GM18499 (cell line): ENCODE results near the gene RPS19BP1.

Experiments used
- ATAC-seq: cut with Tn5 transposase; IDR thresholded peaks from one replicate; pipeline ENCODE4 v1.9.1; 2021; ENCODE audit warnings: moderate number of reproducible peaks; ENCODE audit not compliant: insufficient read depth, unreplicated experiment

Gene RPS19BP1

DNA sequence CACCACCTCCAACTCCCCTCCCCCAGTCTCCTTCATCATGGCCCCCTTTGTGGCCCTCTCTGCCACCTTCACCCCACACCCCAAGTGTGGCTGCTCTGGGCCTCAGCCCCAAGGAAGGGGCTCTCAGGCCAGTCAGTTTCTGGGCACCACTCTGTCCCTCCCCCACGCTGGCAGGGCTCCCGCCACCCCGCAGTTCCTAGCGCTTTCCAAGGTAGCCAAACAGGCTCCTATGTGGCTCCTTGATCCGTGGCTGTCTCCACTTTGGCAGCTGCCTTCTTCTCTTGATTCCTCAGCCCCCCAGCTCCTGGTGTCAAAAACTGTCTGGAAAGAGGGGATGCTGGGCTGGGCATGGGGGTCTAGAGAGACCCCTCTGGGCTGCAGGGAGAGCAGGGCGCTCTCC, 27.6 kb upstream of the RPS19BP1 start:
- no peak for ATAC-seq

DNA sequence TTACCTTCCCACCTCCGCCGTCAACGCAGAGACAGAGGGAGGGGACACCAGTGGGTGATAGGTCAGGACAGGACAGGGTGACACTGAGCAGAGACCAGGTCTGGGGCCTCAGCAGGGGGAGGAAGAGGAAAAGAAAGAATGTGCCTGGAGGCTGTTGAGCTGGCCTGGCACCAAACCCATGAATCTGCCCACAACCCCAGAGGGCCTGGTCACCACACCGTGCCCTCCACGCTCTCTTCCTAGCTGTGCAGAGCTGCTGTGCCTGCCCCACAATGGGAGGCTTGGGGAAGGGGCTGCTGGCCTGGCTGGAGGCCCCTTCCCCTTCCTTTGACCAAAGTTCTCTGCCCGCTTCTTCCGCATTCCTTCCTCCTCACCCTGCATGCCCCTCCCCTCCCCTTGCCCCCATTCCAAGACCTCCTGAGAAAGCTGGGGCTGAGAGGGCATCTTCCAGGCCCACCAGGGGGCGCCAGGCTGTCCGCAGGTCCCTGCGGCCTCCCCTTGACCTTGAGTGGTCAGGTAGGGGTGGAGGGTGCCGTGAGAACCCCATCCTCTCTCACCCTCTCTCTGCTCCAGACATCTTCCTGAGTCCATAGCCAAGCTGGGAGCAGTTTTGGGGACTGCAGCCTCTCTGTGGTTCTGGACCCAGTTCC, 27.0 kb upstream of the RPS19BP1 start:
- ATAC-seq, result no peak

DNA sequence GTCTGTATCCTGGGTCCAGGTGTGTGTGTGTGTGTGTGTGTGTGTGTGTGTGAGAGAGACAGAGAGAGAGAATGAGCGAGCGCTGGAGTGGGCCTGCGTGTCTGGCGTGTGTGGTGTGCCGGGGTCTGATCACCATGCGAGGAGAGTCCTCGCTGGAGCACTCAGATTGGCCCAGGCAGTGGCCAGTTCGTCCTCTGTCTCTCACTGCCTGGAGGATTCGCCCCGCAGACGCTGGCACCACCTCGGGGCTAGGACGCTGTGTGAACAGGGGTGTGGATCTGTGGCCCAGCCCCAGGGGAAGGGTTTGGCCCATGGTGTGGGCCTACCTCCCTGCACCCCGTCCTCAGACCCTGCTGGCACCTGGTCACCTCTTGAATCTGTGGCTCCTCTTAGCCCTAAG, 26.4 kb upstream of the RPS19BP1 start:
- ATAC-seq, result no peak

DNA sequence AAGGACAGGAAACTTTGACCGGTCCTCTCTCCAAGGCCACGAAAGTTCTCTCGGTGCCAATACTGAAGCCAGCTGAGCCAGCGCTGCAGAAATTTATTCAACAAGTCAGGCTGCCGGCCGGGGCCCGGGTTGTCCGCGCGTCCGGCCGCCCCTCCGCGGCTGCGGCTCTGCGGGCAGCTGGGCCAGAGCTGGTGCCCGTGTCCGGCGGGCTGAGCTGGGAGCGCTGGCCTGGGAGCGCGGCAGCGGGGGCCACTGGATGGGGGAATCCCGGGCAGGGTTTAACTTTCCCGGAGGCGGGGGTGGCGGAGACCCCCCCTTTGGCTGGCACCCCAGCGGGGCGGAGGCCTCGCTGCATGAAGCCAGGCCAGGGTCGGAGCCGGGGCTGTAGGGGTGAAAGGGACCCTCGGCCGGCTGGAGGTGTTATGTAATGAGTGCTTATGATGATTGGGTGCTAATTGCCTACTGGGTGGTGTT, 25.7 kb upstream of the RPS19BP1 start:
- no peak for ATAC-seq

DNA sequence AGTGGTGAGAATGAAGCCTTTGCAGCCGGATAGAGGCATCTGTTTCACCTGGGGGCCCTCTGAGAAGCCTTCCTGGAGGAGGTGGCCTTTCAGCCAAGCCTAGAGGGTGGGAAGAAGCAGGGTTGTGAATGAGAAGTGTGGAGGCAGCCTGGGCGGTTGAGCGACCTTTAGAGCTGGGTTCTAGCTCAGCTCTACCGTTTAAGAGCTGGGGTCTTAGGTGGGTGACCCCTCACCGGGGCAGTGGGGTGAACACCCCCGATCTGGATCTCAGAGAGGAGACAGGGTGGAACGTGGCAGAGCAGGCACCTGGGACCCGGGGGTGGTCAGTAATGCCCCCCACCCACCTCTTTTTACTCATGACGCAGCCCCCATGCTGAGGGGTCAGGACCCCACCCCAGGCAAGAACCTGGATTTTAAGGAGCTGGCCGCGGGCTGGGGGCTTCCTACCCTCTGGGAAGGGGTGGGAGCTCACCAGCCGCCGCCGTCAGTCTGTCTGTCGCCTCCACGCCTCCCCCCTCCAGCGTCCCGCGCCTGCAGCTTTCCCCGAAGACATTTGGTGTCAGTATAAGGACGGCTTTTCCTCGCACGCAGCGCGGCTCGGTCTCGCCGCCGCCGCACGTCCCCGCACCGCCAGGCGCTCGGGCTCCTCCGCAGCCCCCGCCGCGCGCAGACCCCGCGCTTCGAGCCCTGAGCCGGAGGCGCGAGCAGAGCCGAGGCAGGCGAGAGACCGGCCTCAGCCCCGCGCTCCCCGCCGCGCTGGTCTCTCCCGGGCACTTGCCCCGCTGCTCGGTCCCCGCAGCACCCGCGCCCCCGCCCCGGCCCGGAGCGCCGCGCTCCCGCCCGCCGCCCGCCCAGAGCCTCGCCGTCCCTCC, 24.7 kb upstream of the RPS19BP1 start:
- no peak for ATAC-seq

DNA sequence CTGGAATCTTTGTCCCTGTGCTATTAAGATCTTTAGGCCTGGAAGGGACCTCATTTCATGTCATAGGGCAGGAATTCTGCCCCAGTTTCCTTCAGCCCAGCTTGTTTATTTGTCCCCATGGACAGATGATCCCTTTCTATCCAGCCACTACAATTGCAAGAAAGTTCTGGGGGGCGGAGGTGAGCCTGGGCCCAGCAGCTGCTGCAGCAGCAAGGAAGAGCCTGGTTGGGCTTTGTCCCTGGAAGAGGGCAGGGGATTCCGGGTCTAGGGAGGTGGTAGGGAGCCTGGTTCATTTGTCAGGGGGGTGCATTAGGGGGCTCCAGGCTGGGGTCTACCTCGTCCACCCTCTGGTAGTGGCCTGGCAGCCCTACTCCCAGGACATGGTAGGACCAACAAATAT, 21.6 kb upstream of the RPS19BP1 start:
- ATAC-seq, result no peak

DNA sequence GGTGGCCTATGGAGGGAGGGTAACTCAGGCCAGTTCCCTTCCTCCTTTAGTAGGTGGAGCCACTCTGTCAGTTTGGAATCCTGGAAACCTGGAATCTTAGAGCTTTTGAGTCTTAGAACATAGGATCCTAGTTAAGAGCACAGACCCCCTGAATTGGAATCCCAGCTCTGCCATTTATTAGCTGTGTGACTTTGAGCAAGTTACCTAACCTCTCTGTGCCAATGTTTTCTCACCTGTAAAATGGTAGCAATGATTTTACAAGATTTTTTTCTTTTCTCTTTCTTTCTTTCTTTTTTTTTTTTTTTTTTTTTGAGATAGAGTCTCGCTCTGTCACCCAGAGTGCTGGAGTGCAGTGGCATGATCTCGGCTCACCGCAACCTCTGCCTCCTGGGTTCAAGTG, 20.9 kb upstream of the RPS19BP1 start:
- no peak for ATAC-seq

DNA sequence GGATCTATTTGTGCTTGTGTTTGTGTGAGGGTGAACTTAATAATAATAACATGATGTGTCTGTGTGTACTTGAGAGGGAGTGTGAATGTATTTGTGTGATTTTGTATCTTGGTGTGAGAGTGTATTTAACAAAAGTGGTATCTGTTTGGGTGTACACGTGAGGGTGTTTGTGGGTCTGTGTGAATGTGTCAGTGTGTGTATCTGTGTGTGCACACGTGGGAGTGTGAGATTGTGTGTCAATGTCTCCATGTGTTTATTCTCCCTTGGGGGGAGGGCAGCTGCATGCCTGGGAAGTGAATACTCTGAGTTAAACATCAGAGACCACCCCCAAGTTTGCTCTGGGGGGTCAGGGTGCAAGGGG, 15.0 kb upstream of the RPS19BP1 start:
- no peak for ATAC-seq

DNA sequence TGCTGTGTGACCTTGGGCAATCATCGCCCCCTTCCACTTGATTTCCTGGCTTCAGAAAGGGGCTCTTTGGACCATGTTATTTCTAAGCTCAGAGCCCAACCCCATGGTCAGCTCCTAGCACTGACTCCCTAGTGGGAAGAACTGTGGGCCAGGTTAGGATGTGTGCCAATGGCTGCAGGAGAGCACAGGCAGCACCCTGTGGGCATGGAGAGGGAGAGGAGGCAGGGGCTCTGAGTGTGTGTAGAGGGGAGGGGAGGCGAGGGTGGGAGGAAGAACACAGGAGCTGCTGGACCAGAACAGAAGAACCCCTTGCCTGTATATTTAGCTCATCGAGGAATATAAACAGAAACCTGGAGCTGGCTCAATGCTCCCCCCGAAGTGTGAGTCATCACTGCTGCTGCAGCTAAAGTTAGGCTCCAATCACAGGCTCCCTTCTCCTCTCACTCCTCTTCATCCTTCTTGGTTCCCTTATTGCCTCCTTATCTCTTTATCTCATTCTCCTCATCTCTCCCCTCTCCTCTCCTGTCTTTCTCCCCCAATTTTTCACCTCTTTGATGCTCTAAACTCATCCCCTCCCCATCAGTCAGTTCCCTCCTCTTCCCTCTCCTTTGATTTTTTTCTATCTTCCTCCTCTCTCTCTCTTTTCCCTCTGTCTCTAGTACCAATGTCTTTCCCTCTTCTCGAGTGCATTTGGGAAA, 14.5 kb upstream of the RPS19BP1 start:
- ATAC-seq, result no peak

DNA sequence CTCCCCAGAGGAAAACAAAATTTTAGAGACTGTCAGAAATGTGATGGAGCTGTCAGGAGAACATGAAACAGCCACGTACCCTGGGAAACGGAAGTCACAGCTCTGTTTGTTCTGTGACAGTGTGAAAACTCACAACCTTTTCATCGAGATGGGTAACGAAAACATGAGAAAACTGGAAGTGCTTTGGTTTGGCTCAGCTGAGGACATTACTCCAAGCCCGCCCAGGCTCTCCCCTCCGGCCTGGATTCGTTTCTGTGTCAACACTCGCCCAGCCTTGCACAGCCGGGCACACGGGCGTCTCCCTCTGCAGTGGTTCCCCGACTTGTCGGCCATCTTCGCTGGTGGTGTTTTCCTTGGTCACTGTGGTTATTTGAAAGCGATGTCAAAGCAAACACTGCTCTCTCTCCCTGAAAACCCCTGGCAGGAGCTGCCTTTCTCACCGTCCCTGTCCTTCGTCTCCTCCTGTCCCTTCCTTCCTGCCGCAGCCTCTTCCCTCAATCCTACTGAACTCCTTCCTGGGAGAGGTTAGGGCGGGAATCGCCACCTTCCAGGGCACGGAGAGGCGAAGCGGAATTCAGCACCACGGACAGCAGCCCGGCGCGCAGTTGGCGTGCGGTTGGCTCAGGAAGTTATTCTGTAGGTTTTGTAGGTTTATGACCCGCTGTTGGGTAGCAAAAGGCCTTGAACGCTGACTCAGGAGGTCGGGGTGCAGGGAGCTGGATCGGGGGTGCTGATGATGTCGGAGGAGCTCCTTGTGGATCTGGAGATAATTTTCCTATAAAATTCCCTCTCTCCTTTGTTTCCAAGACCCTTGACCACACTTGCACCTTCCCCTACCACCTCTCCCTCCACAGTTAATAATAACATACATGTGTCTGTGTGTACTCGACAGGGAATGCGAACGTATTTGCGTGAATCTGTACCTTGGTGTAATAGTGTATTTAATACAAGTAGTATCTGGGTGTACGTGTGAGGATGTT, 13.1 kb upstream of the RPS19BP1 start:
- ATAC-seq, result no peak

DNA sequence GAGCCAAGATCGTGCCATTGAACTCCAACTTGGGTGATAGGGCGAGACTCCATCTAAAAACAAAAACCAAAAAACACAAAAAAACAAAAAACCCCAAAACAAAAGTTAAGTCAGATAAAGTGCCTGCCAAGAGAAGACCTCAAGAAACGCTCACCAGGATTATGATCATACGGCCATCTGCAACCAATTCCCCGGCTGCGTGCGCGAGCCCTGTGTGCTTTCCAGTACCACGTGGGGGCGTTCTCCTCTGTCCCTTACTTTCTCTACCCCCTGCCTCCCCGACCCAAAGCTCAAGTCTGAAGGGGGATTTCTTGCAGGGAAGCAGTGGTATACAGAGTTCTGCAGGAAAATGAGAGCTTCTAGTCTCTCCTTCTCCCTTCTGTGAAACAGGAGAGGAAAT, 10.5 kb upstream of the RPS19BP1 start:
- no peak for ATAC-seq

DNA sequence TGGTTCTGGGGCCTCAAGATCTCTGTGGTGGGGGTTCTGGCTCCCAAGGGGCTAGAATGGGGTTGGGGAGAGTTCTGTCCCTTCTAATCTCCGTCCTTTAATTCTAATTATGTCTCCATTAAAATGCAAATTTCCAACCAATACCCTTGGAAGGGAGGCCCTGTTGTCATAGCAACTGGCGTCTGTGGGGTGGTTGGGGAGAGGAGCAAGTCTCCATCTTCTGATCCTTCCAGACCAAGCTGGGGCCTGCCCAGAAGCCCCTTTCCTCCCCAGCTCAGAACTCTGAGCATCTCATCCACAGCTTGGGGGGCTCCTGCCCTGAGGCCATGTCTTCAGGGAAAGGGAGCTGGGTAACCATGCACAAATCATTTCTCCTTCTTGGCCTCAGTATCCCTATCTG, 5.4 kb upstream of the RPS19BP1 start:
- ATAC-seq, result no peak

DNA sequence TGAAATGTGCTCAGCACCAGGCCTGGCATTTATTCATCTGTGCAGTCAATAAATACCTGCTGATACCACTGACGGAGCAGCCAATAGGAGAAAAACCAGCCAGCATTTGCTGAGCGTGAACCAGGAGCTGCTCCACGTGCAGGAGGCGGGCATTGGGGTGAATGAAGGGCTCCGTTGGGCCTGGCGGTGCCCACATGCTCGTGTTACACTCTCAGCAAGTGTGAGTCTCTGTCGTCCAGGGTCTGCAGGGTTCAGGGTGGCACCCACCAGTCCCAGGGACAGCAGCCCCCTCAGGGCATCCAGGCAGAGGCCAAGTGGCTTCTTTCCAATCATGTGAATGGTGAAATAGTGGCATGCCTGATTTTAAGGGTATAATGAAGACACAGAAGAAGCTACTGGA, 4.2 kb upstream of the RPS19BP1 start:
- no peak for ATAC-seq

DNA sequence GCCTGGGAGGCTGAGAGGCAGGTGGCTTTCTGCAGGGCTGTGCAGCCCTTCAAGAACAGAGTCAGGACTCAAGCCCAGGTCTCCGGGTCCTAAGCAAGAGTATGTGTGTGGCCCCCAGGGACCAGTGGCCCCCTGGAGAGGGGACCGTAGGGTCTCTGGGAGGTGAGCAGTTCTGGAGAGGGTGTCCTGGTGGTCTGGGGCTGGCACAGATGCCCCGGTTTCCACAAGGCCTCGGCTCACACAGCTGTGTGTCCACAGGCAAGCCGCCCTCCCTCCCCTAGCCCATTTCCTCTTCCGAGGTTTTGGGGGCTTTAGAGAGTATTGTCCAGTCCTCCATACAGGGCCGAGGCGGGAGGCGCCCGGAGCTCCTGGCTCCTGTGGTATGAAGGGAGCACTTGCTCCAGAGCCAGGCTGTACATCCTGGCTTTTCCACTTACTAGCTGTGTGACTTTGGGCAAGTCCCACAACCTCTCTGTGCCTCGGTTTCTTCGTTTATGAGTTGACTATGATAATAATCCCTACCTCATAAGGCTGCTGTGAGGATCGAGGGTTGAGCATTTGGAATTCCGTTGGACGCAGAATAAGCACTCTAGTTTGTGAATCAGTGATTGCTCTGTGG, 3.4 kb upstream of the RPS19BP1 start:
- ATAC-seq, result no peak

DNA sequence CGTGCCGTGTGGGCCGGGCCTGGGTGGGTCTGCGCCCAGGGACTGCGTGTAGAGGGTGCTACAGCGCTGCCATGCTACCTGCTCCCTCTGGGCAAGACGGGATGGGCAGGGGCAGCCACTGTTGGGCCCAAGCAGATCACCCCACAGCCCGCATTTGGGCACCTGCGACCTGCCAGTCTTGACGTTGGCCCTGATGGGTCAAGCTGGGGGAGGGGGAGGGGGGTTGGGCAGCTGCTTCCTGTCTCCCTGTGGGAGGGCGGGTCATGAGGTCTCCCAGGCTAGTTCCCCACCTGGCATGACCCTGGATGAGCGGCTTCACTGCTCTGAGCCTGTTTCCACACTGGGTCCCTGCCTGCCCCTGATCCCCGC, 2.8 kb upstream of the RPS19BP1 start:
- ATAC-seq, result no peak

DNA sequence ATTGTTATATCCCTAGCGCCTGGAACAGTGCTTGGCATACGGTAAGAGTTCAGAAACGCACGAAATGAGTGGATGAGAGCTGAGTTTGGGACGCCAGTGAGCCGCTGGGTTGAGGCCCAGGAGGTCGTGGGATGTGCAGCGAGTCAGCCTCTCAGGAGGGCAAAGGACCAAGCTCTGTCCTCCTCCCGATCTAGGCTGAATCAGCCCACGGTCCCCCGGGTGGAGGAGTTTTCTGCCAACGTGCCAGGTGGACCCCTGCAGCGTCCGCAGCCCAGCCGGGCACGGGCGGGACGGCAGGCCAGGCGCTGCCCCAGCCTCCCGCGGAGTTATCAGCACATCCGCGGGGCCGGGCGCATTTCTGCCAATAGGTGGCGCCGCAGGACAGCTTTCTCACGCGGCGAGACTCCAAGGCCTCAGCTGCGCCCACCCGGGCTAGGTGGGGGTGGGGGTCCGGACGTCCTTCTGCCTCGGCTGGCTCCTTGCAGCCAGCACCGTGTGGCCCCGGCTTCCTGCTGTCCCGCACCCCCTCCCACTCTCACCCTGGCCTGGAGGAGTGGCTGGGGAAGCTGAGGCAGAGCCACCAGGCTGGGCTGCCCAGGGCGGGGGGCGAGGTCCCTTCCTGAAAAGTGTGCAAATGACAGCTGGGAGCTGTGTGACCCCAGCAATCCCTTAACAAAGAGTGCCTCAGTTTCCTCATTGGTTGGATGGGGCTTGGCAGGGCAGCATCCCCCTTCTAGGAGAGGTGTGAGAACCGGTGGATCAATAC, 2.2 kb upstream of the RPS19BP1 start:
- ATAC-seq, result no peak

DNA sequence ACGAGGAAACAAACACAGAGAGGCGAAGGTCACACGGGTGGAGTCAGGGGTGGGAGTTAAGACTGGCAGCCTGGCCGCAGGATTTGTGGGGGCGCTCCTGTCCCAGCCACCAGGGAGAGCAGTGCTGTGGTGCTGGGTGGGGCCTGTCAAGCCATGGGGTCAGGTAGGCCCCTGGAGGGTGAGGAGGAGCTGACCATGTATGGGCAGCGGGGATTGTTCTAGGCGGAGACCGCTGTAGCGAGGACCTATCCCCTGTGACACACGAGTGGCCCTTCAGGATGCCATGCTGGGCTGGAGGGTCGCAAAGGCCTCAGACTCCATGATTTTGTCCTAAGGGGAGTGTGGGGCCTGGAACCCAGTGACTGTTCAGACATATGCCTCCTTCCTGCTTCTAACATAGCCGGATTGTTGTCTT, 1.6 kb upstream of the RPS19BP1 start:
- no peak for ATAC-seq

DNA sequence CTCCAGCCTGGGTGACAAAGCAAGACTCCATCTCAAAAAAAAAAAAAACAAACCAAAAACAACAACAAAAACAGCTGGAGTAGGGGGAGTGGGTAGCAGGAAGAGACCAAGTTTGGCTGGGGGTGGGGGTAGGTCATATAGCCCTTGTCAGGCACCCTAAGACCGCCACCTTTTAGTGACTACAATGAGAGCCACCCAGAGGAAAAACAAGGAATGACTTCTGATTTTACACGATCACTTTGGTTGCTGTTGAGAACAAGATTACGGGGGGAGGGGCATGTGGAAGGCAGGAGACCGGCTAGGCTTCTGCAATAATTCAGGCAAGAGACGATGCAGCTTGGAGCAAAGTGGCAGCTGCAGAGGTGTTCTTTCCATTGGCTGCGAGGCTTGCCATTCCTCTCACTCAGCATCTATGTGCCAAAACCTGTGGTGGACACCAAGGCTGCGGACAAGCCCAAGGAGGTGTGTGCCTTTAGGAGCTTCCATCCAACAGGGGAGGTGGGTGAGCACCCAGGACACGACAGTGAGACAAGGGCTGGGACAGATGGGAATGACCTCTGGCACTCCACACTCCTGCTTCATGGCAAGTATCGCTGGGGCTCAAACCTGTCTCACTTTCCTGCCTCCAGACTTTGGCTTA, 1.7 kb downstream of the RPS19BP1 start:
- no peak for ATAC-seq

DNA sequence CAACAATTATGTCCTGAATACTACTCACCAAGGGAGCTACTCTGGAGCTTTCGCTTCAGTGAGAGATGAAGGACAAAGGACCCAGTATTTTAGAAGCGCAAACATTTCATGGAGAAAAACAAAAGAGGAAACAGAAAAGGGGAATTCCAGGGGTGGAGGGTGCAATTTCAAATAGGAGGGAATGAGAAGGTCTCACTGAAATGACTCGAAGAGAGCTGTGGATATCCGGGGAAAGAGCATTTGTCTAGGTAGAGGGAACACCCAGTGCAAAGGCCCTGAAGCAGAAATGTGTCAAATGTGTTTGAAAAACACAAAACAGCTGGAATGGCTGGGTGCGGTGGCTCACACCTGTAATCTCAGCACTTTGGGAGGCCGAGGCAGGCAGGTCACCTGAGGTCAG, 2.4 kb downstream of the RPS19BP1 start:
- no peak for ATAC-seq
